Calu3 (cell line): ENCODE data around the gene PTPN6. TPM values are rescaled to one million over a fixed set of nuclear protein-coding genes. Genes with fewer than 3 reads are reported as not detected.

Experiments used
- BruUV-seq: library from RNA; stranded (reverse); fragments of 400-500 nt; replicated peaks from 2 replicates; lab custom pipeline; 2021; lab: Mats Ljungman, UMichigan
- CTCF ChIA-PET: fragments of 300-600 bp; sonication (Branson Sonifier 250); formaldehyde crosslinking; loops from one replicate; lab custom pipeline; 2022; ENCODE audit warnings: antibody characterized with exemption; lab: Charles Lee
- DNase-seq: peaks from one replicate; pipeline ENCODE4 v3.0.0; 2022
- H3K27ac Mint-ChIP-seq: one replicate; pipeline ENCODE4 v1.8.0; 2022; ENCODE audit warnings: mixed read lengths; ENCODE audit not compliant: unreplicated experiment
- H3K27me3 Mint-ChIP-seq: one replicate; pipeline ENCODE4 v1.8.0; 2022; ENCODE audit warnings: mixed read lengths; ENCODE audit not compliant: unreplicated experiment
- H3K36me3 Mint-ChIP-seq: one replicate; pipeline ENCODE4 v1.8.0; 2022; ENCODE audit warnings: mild to moderate bottlenecking, moderate library complexity, mixed read lengths; ENCODE audit not compliant: insufficient read depth, unreplicated experiment
- H3K4me1 Mint-ChIP-seq: one replicate; pipeline ENCODE4 v1.8.0; 2022; ENCODE audit warnings: mild to moderate bottlenecking, low read depth, mixed read lengths; ENCODE audit not compliant: unreplicated experiment
- H3K4me3 Mint-ChIP-seq: one replicate; pipeline ENCODE4 v1.8.0; 2022; ENCODE audit warnings: mild to moderate bottlenecking, low read depth, moderate library complexity, mixed read lengths; ENCODE audit not compliant: unreplicated experiment
- H3K9me3 Mint-ChIP-seq: one replicate; pipeline ENCODE4 v1.8.0; 2022; ENCODE audit warnings: low read depth, mixed read lengths; ENCODE audit not compliant: unreplicated experiment
- CTCF ChIP-seq: fragments of 200-600 bp; IDR thresholded peaks from one replicate; pipeline ENCODE4 v1.8.0; 2022; ENCODE audit warnings: antibody characterized with exemption; ENCODE audit not compliant: unreplicated experiment
- intact Hi-C: fragments of 100-400 bp; cut with micrococcal nuclease; formaldehyde crosslinking; loops from one replicate; pipeline ENCODE4 v1.10.0; 2022; ENCODE audit not compliant: unreplicated experiment
- total RNA-seq: library from RNA; stranded (reverse); gene quantifications from 2 replicates; pipeline ENCODE4 v1.2.3, GENCODE V29; 2022

PTPN6 gene
- total RNA-seq, 1 experiment from 2014 or later, result 46.3 TPM

- peaks cover 39% of the 10 kb centered on the region for H3K4me1 Mint-ChIP-seq
- DNase-seq, result no peak
- CTCF ChIA-PET, result interaction anchor here (1.2 kb wide), 1 partner anchor 12 kb away, joined by 4 read pairs; no protein-coding TSS in a partner anchor
- TF ChIP-seq CTCF, result no peak
- H3K9me3 Mint-ChIP-seq, result no peaks in the 10 kb centered on the region
- no peak overlapping the region for H3K4me3 Mint-ChIP-seq
- intact Hi-C loops, result loop anchor here (5.0 kb wide), 1 partner anchor 163 kb away; no protein-coding TSS in a partner anchor
- H3K27ac Mint-ChIP-seq, result no peak overlapping the region
- BruUV-seq, result no TSS peak
- peaks cover 2% of the 10 kb centered on the region for H3K27me3 Mint-ChIP-seq
- peaks cover 44% of the 10 kb centered on the region for H3K36me3 Mint-ChIP-seq
Measured at GRCh38 chr12:6948873-6949594, 2.1 kb upstream of the PTPN6 start.

- CTCF ChIA-PET, result interaction anchor here (1.2 kb wide), 1 partner anchor 11 kb away, joined by 4 read pairs; no protein-coding TSS in a partner anchor
- no peak overlapping the region for H3K27ac Mint-ChIP-seq
Measured at GRCh38 chr12:6950401-6950801, 755 bp upstream of the PTPN6 start.

DNA sequence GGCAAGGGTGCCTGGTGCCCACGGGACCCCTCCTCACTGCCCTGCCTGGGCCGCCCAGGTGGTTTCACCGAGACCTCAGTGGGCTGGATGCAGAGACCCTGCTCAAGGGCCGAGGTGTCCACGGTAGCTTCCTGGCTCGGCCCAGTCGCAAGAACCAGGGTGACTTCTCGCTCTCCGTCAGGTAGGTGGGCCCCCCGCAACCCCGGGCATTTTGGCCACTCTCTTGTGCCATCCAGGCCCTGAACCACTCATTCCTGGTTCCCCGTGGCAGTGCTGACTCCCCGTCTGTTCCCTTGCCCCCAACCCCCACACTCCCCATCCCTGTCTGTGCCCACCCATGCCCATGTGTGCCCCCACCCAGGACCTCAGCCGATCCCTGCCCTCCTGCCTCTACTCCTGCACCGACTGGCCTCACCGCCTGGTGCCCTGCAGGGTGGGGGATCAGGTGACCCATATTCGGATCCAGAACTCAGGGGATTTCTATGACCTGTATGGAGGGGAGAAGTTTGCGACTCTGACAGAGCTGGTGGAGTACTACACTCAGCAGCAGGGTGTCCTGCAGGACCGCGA lies 480 bp downstream of the PTPN6 start:
- no peak overlapping the region for H3K27ac Mint-ChIP-seq
- CTCF ChIA-PET, result interaction anchor here (0.7 to 1.7 kb wide), 2 partner anchors 10 to 511 kb away, joined by 4 to 5 read pairs; no protein-coding TSS in a partner anchor

More at GRCh38 chr12:6950401-6950801, 755 bp upstream of the PTPN6 start:
- DNase-seq, result no peak
- H3K9me3 Mint-ChIP-seq, result no peaks in the 10 kb centered on the region
- peaks cover 31% of the 10 kb centered on the region for H3K36me3 Mint-ChIP-seq
- TF ChIP-seq CTCF, result peak; percentile 47
- H3K27me3 Mint-ChIP-seq, result no peaks in the 10 kb centered on the region
- BruUV-seq, result no TSS peak
- H3K4me1 Mint-ChIP-seq, result peaks cover 30% of the 10 kb centered on the region
- H3K4me3 Mint-ChIP-seq, result no peak overlapping the region
- intact Hi-C loops, result no loop called here

More for the DNA sequence above, 480 bp downstream of the PTPN6 start:
- no peak for TF ChIP-seq CTCF
- H3K4me1 Mint-ChIP-seq, result peaks cover 20% of the 10 kb centered on the region
- no TSS peak for BruUV-seq
- H3K36me3 Mint-ChIP-seq, result peaks cover 31% of the 10 kb centered on the region
- H3K27me3 Mint-ChIP-seq, result no peaks in the 10 kb centered on the region
- no peak overlapping the region for H3K4me3 Mint-ChIP-seq
- DNase-seq, result no peak
- intact Hi-C loops, result no loop called here
- no peaks in the 10 kb centered on the region for H3K9me3 Mint-ChIP-seq
